Stimulated activated CD4-positive, alpha-beta T cell treated with anti-CD3 and anti-CD28 coated beads, TNF-alpha, amount 100 ng/mL, for 48 hours (primary cell): Measurements from ENCODE around the gene SCFD2.

Experiments used
- DNase-seq, 3 donors: peaks; one replicate each; pipeline ENCODE4 v3.0.0-alpha.2; 2020; ENCODE audit warnings: low read depth in 3 of 3

SCFD2 gene

DNA sequence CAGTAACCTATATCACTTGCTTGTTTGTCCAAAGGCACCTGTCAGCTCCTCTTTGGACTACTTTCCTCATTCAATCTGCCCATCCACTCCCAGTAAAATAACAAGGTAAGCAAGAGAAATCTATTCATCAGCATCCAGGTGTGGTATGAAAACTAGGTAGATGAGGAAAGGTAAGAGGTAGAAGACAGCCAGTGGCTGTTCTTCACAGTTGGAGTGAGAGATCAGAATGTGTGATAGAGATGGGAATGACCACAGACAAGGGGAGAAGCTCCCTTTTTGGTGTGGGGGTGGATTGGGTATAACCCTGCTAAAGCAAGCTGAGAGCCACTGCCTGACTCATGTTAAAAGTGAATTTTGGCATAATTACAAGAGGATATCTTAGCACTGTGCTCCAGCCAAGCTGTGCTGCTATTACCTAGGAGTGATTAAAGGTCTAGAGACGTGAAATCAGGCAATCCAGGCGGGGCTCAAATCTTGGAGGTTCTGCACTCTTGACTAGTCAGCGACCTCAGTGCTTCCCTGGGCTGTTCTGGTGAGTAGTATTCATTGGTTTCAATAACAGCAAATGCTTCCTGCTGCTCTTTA is 531.8 kb downstream of the SCFD2 start:
- no peak for DNase-seq

DNA sequence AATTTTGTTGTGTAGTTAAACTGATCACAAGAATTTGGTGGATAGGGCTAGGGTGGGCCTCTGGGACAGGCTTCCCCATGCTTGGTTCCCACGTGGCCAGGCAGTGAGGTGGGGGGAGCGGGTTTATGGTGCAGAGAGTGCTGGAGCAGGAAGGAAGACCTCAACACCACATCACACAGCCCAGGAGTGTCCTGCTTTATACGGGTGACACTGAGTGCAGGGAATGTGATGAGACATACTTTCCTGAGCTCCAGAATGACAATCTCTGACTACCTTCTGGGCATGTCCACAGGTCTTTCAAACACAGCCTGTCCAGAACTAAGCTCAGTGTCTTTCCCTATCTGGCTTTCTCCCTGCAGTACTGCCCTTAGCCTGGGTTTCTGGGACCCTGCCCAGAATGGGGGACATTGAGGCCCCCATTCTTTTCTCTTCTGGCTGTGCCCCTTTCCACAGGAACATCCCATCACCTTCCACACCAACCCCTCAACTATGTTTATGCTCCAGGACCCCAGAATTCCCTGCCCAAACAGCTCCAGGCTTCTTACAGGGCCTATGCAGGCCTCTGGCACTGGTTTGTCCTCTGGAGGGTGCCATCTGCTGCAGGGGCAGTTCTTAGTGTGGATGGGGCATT is 540.3 kb downstream of the SCFD2 start:
- DNase-seq: no peak

DNA sequence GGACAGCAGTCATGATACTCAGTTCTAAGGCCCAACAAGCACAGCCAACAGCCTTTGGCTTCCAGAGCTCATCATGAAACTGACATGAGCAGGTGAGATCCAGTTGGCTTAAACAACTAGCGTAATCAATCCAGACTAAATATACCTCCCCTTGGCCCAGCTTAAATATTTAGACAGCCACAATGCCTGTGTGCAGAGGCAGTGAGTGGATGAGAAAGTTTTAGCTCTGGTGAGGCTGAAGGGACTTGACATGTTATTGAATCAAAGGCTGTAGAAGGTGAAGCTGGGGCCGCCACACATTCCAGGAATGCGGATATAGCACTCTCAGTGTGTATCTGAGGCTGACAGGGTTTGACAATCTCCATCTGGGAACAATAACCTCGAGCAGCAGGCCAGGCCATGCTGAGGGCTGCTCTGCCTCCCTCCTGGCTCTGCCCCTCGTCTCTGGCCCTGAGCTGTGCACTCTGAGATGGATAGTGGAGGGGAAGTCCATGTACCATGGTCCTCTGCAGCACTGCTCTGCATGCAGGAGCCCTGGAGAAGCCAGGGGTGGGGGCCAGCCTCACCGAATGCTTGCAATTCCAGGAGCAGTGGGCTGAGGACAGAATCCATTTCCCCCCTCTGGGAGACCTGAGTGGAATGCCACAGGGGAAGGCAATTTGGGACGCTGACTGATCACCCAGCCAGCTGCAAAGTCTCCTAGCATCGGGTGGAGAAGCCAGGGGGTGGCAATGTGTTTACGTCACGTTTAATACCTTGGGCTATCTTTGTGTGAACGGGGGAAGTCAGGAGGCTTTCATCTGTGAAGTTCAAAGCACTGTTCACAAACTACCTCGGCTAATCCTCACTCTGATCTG is 541.0 kb downstream of the SCFD2 start:
- DNase-seq: no peak

DNA sequence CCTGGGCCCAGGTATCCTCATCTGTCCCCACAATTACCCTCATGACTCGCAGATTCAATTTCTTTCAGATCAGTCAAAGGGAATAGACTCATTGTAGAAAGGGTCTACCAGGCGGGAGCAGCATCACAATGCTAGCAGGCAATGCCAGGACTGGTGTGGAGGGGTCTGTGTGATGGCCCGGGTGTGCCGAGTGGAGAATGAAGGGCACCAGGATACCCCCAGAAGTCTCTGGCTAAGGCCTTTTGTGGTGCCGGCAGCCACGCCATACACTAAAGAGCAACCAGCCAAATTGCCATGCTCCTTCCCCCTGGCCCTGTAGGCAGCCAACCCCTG is 541.6 kb downstream of the SCFD2 start:
- no peak for DNase-seq

DNA sequence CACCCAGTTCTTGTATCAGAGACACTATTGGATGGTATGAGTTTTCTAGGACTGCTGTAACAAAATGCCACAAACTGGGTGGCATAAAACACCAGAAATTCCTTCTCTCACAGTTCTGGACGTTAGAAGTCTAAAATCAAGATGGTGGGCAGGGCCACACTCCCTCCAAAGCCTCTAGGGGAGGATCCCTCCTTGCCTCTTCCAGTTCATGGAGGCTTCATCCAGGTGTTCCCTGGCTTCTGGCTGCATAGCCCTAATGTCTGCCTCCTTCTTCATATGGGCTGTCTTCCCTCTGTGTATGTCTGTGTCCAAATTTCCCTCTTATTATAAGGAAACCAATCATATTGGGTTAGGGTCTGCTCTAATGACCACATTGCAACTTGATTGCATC is 542.2 kb downstream of the SCFD2 start:
- DNase-seq: no peak
